ENCODE measurements around the gene CIB1. TPM values are rescaled to one million over a fixed set of nuclear protein-coding genes. Genes with fewer than 3 reads are reported as not detected.
A peak's percentile ranks its signal among the peaks of the same experiment; 100 is the strongest.

CIB1 gene
- total and polyA plus RNA-seq, 12 donors = 70.5 to 144 (median 79.7) TPM

DNA sequence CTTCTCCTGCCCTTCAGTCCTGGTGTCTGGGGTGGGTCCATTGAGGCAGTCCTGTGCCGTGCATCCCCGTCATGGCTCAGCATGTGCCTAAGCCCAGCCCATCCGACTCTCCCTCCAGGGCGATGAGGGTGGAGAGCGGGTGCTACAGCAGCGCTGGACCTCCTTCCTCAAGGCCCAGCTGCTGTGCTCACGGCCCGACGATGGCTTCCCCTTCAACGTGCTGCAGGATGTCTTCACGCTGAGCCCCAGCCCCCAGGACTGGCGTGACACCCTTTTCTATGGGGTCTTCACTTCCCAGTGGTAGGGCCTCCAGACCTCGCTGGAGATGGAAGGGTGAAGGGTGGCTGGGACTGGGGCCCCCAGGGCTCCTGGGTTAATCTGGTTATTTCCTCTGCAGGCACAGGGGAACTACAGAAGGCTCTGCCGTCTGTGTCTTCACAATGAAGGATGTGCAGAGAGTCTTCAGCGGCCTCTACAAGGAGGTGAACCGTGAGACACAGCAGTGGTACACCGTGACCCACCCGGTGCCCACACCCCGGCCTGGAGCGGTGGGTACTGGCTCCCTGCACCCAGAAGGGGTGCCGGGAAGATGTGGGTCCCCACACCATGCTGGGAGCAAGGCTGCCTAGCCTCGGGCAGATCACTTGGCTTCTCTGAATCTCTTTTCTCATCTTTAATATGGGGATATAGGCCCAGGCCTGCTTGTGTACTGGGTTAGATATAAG, 10.1 kb downstream of the CIB1 start:
- Histone ChIP-seq H3K27me3 (no peaks in the 10 kb centered on the region), H3K27ac (no peak overlapping the region), H3K36me3 (peaks cover 0 to 93% (median 13%) of the 10 kb centered on the region in 9 donors), H3K9me3 (no peaks in the 10 kb centered on the region), H3K4me1 (peaks cover 2 to 15% (median 9%) of the 10 kb centered on the region in 9 donors), H3K4me3 (no peak overlapping the region)
- no peak for DNase-seq
- no peak for TF ChIP-seq CTCF (IDR thresholded peaks at IDR 0.05)
- no peak for ATAC-seq
- 94 to 95% methylated on average over 22 of the region's 22 CpGs for WGBS, 2 donors
- intact Hi-C loops (cut with DNase I) = loop anchor here in 2 of 10 donors (10.0 kb wide), 2 partner anchors 129 to 329 kb away; partner anchors contain the start of gene AP3S2 (in 2 of the 2)

DNA sequence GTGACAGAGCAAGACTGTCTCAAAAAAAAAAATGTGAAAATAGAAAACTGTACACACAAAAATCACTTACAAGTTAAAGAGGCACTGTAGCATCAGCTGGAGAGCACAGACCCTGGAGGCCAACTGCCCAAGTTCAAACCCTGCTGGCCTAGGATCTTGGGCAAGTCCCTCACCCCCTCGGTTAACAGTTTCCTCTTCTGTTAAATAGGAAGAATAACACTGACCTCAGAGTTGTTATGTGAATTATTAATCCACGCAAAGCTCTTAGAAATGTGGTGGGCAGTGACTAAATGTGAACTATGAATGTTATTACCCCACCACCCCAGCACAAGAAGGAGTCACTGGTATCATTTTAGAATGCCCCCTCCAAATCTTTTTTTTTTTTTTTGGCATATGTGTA, 11.2 kb downstream of the CIB1 start:
- no peaks in the 10 kb centered on the region for H3K27me3 ChIP-seq
- H3K4me1 ChIP-seq = peaks cover 2 to 14% (median 9%) of the 10 kb centered on the region in 9 donors
- H3K36me3 ChIP-seq = peaks cover 0 to 93% (median 13%) of the 10 kb centered on the region in 9 donors
- TF ChIP-seq CTCF (IDR thresholded peaks at IDR 0.05) = no peak
- H3K27ac ChIP-seq = no peak overlapping the region
- intact Hi-C loops (cut with DNase I) = loop anchor here in 2 of 10 donors (10.0 kb wide), 2 partner anchors 128 to 328 kb away; partner anchors contain the start of gene AP3S2 (in 2 of the 2)
- 89 to 96% methylated on average over 2 of the region's 2 CpGs for WGBS, 2 donors
- ATAC-seq (no peak), DNase-seq (no peak)
- H3K4me3 ChIP-seq = no peak overlapping the region
- no peaks in the 10 kb centered on the region for H3K9me3 ChIP-seq

DNA sequence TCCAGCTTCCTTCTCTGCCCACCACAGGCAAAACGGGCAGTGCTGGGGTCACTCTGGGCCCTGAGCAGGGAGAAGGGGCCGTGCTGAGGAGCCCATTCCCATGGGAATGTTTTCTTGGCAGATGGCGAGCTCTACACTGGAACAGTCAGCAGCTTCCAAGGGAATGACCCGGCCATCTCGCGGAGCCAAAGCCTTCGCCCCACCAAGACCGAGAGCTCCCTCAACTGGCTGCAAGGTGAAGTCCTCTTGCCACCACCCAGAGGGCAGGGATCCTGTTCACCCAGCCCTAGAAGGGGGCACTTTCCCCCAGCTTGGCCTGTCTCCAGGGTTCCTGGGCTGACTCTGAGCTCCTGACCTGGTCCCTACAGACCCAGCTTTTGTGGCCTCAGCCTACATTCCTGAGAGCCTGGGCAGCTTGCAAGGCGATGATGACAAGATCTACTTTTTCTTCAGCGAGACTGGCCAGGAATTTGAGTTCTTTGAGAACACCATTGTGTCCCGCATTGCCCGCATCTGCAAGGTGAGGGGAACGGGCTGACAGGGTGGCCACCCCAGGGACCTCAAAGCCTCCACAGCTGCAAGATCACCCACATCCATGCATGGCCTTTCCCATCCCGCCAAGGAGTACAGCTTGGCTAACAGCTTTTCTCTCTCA, 12.4 kb downstream of the CIB1 start:
- H3K4me1 ChIP-seq = peaks cover 2 to 14% (median 9%) of the 10 kb centered on the region in 9 donors
- no peak overlapping the region for H3K4me3 ChIP-seq
- TF ChIP-seq CTCF (IDR thresholded peaks at IDR 0.05) = peak; percentile 52 to 82 (median 75)
- DNase-seq (peak; percentile 76 to 77), ATAC-seq (peak; percentile 73 to 87 (median 85))
- no peaks in the 10 kb centered on the region for H3K27me3 ChIP-seq
- 34 to 39% methylated on average over 13 to 14 of the region's 14 CpGs for WGBS, 2 donors
- peak overlapping the region in 8 of 10 donors; percentile 20 to 66 (median 51) for H3K27ac ChIP-seq
- intact Hi-C loops (cut with DNase I) = loop anchor here in 4 of 10 donors (2.0 to 10.0 kb wide), 4 partner anchors 37 to 327 kb away; partner anchors contain the start of gene AP3S2 (in 2 of the 4)
- no peaks in the 10 kb centered on the region for H3K9me3 ChIP-seq
- peaks cover 0 to 89% (median 7%) of the 10 kb centered on the region in 9 donors for H3K36me3 ChIP-seq

DNA sequence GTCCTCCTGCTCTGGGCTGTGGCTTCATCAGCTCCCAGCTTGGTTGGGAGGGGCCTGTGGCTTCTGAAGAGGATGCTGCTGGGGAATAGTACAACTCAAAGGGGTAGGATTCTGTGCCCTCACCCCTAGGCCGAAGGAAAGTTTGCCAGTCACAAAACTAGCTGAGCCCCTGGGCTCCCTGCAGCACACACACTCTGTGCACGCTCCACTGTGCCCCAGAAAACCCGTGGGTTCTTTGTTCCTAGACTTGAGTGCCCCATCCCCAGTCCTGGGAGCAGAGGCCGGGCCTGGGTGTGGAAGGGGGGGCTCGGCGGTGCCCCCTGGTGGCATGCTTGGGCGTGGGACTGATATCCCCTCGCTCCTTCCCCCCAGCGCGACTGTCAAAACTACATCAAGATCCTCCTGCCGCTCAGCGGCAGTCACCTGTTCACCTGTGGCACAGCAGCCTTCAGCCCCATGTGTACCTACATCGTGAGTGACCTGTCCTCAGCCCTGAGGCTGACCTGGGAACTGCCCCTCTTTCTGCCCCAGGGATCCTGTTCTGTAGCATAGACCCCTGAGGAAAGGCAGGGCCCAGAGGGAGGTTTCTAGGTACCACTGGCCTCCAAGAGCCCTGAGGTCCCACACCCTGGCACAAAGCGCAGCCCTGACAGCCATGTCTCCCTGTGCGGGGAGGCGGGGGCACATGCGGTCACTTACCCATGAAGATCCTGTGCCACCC, 14.2 kb downstream of the CIB1 start:
- Histone ChIP-seq H3K27ac (peak overlapping the region in 1 of 10 donors; percentile 3), H3K4me1 (peaks cover 2 to 14% (median 11%) of the 10 kb centered on the region in 9 donors), H3K9me3 (no peaks in the 10 kb centered on the region), H3K27me3 (no peaks in the 10 kb centered on the region), H3K4me3 (no peak overlapping the region), H3K36me3 (peaks cover 0 to 71% (median 6%) of the 10 kb centered on the region in 9 donors)
- 63 to 66% methylated on average over 17 of the region's 17 CpGs for WGBS, 2 donors
- TF ChIP-seq CTCF (IDR thresholded peaks at IDR 0.05) = peak; percentile 49 to 78 (median 71)
- peak in 1 of 2 donors; percentile 60 for DNase-seq
- intact Hi-C loops (cut with DNase I) = loop anchor here in 5 of 10 donors (2.0 to 10.0 kb wide), 5 partner anchors 35 to 325 kb away; partner anchors contain the start of gene AP3S2 (in 2 of the 5)
- peak in 7 of 8 donors; percentile 23 to 67 (median 57) for ATAC-seq
